DND-41 (cell line): ENCODE measurements around the gene DNLZ.
A peak's percentile ranks its signal among the peaks of the same experiment; 100 is the strongest.

ENCODE experiments used
- ATAC-seq: fragments of 200-7000 bp; cut with Tn5 transposase; 3 replicates; pipeline ENCODE4 v1.9.1; 2021; ENCODE audit warnings: low read depth; ENCODE audit not compliant: insufficient read depth
- DNase-seq: peaks from one replicate; pipeline ENCODE4 v3.0.0-alpha.2; 2020
- H2AFZ ChIP-seq: 2 replicates; pipeline ENCODE4 v1.6.0; 2012; ENCODE audit warnings: low read depth, low read length
- H3K27ac ChIP-seq: 2 replicates; pipeline ENCODE4 v1.5.1; 2012; ENCODE audit warnings: low read length, inconsistent platforms
- H3K27me3 ChIP-seq: fragments of 200-600 bp; sonication (generic); 2 replicates; pipeline ENCODE4 v1.6.0; 2012; ENCODE audit warnings: low read length, mild to moderate bottlenecking, inconsistent platforms; ENCODE audit not compliant: insufficient read depth, poor library complexity
- H3K36me3 ChIP-seq: 2 replicates; pipeline ENCODE4 v1.5.1; 2012; ENCODE audit warnings: low read length, inconsistent platforms; ENCODE audit not compliant: insufficient read depth
- H3K4me1 ChIP-seq: 2 replicates; pipeline ENCODE4 v1.5.1; 2012; ENCODE audit warnings: mild to moderate bottlenecking, low read length; ENCODE audit not compliant: insufficient read depth
- H3K4me2 ChIP-seq: 2 replicates; pipeline ENCODE4 v1.6.0; 2012; ENCODE audit warnings: mild to moderate bottlenecking, moderate library complexity, low read length, inconsistent platforms; ENCODE audit not compliant: insufficient read depth
- H3K4me3 ChIP-seq, 2 experiments: fragments of 200-600 bp in 1 of 2; shearing (Covaris generic) in 1 of 2; 2 replicates each; pipeline ENCODE4 v1.5.1; 2012 to 2016; ENCODE audit warnings: inconsistent platforms in 2 of 2, low read length in 2 of 2, mild to moderate bottlenecking in 2 of 2, low read depth in 1 of 2, moderate library complexity in 1 of 2
- H3K79me2 ChIP-seq: 2 replicates; pipeline ENCODE4 v1.6.0; 2012; ENCODE audit warnings: low read length, inconsistent platforms; ENCODE audit not compliant: insufficient read depth
- H3K9ac ChIP-seq: 2 replicates; pipeline ENCODE4 v1.6.0; 2012; ENCODE audit warnings: low read depth, mild to moderate bottlenecking, inconsistent platforms, low read length, moderate library complexity
- H3K9me3 ChIP-seq: 2 replicates; pipeline ENCODE4 v1.5.1; 2012; ENCODE audit warnings: low read length, moderate library complexity, mild to moderate bottlenecking, inconsistent platforms; ENCODE audit not compliant: insufficient read depth, severe bottlenecking
- H4K20me1 ChIP-seq: 2 replicates; pipeline ENCODE4 v1.6.0; 2012; ENCODE audit warnings: low read length; ENCODE audit not compliant: insufficient read depth
- CTCF ChIP-seq: IDR thresholded peaks from 2 replicates; pipeline ENCODE4 v1.5.1; 2012; ENCODE audit warnings: borderline replicate concordance, low read length, moderate library complexity, mild to moderate bottlenecking; ENCODE audit not compliant: poor library complexity, severe bottlenecking; ENCODE audit errors: extremely low read depth
- EZH2 ChIP-seq: IDR thresholded peaks from 3 replicates; pipeline ENCODE4 v1.6.1; 2012; ENCODE audit warnings: borderline replicate concordance, low read depth, mild to moderate bottlenecking, moderate library complexity, low read length, inconsistent platforms; ENCODE audit not compliant: severe bottlenecking

DNLZ gene

GRCh38 chr9:136385015-136385414 lies 21.5 kb upstream of the DNLZ start:
- no peak overlapping the region for H3K27ac ChIP-seq
- DNase-seq (peak; percentile 56), ATAC-seq (peak; percentile 88)
- no peaks in the 10 kb centered on the region for H3K79me2 ChIP-seq
- peaks cover 25% of the 10 kb centered on the region for H4K20me1 ChIP-seq
- no peak overlapping the region for H2AFZ ChIP-seq
- no peak overlapping the region for H3K4me2 ChIP-seq
- no peaks in the 10 kb centered on the region for H3K9me3 ChIP-seq
- no peak overlapping the region for H3K4me3 ChIP-seq
- peaks cover 13% of the 10 kb centered on the region for H3K4me1 ChIP-seq
- peaks cover 71% of the 10 kb centered on the region for H3K36me3 ChIP-seq
- TF ChIP-seq EZH2 = no peak
- TF ChIP-seq CTCF = no peak
- H3K9ac ChIP-seq = no peak overlapping the region
- no peaks in the 10 kb centered on the region for H3K27me3 ChIP-seq

DNA sequence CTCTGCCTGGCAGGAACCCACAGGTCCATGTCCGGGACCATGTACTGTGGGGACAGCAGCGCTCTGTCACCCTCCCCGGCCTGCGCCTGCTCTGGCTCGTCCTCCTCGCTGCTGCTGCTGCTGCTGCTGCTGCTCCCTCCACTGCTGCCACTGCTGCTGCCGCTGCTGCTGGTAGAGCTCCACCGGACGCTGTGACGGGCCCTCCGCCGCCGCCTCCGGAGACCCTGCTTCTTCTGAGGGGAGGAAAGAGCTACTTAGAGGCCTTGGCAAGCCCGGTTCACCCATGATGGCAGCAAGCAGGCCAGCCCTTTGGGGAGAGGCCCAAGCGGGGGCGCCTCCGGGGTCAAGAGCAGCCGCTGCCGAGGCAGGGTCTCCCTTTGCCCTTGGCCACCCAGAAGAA lies 19.9 kb upstream of the DNLZ start:
- H3K4me3 ChIP-seq = no peak overlapping the region
- H3K36me3 ChIP-seq = peaks cover 68% of the 10 kb centered on the region
- no peaks in the 10 kb centered on the region for H3K9me3 ChIP-seq
- no peaks in the 10 kb centered on the region for H3K27me3 ChIP-seq
- no peak for ATAC-seq
- H3K9ac ChIP-seq = no peak overlapping the region
- no peak for DNase-seq
- no peak overlapping the region for H3K27ac ChIP-seq
- no peak for TF ChIP-seq EZH2
- TF ChIP-seq CTCF = no peak
- H4K20me1 ChIP-seq = peaks cover 25% of the 10 kb centered on the region
- H2AFZ ChIP-seq = no peak overlapping the region
- peaks cover 13% of the 10 kb centered on the region for H3K4me1 ChIP-seq
- no peak overlapping the region for H3K4me2 ChIP-seq
- no peaks in the 10 kb centered on the region for H3K79me2 ChIP-seq

DNA sequence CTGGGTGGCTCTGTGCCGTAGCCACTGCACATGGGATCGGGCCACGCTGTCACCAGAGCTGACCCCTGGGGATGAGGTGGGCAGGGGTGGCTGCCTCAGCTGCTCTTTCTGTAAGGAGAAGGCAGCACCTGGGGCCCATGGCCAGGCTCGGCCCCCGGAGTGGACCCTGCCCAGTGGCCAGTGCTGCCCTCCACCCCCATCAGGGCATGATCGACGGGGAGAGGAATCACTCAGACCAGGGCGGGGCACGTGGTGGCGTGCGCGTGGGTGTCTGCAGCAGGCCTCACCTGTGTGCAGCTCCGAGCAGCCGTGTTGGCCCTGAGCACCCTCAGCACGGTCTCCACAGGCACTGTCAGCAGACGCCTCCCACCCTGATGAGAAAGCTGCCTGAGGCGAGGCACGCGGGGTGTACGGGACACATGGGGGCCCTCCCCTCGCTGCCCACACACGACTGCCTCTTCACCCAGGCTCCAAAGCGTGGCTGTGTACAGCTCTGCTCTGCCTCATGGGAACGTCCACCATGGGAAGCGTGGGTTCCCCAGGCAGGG lies 18.5 kb upstream of the DNLZ start:
- Histone ChIP-seq H4K20me1 (peaks cover 21% of the 10 kb centered on the region; the same call in 1 of the 2 replicates), H3K27ac (no peak overlapping the region), H3K4me3 (no peak overlapping the region), H3K79me2 (no peaks in the 10 kb centered on the region), H3K9ac (no peak overlapping the region), H2AFZ (no peak overlapping the region), H3K36me3 (peaks cover 56% of the 10 kb centered on the region), H3K4me1 (peaks cover 13% of the 10 kb centered on the region), H3K9me3 (no peaks in the 10 kb centered on the region), H3K27me3 (no peaks in the 10 kb centered on the region), H3K4me2 (no peak overlapping the region)
- TF ChIP-seq EZH2 = no peak
- no peak for TF ChIP-seq CTCF
- DNase-seq (no peak), ATAC-seq (no peak)
